Chondrocyte (in vitro differentiated cells): ENCODE data around the gene TBC1D14. TPM values are rescaled to one million over a fixed set of nuclear protein-coding genes. Genes with fewer than 3 reads are reported as not detected.

Experiments used
- DNase-seq: peaks from one replicate; pipeline ENCODE4 v3.0.0; 2021; ENCODE audit warnings: mixed read lengths, low spot score
- H3K27ac Mint-ChIP-seq: one replicate; pipeline ENCODE4 v1.8.0; 2021; ENCODE audit warnings: mild to moderate bottlenecking, moderate library complexity, mixed read lengths; ENCODE audit not compliant: unreplicated experiment
- H3K27me3 Mint-ChIP-seq: 2 replicates; pipeline ENCODE4 v1.8.0; 2021; ENCODE audit warnings: low read depth, mixed read lengths
- H3K36me3 Mint-ChIP-seq: 2 replicates; pipeline ENCODE4 v1.8.0; 2021; ENCODE audit warnings: low read depth, mixed read lengths
- H3K4me1 Mint-ChIP-seq: 2 replicates; pipeline ENCODE4 v1.8.0; 2021; ENCODE audit warnings: low read depth, mild to moderate bottlenecking, mixed read lengths
- H3K4me3 Mint-ChIP-seq: one replicate; pipeline ENCODE4 v1.8.0; 2021; ENCODE audit warnings: mild to moderate bottlenecking, moderate library complexity, mixed read lengths; ENCODE audit not compliant: unreplicated experiment
- H3K9me3 Mint-ChIP-seq: 2 replicates; pipeline ENCODE4 v1.8.0; 2021; ENCODE audit warnings: low read depth, mixed read lengths
- total RNA-seq: library from RNA; stranded (reverse); gene quantifications from 3 replicates; pipeline ENCODE4 v1.2.1, GENCODE V29; 2021
- TF ChIP-seq, protein P1 (sequence below): fragments of 200-600 bp; sonication (generic); IDR thresholded peaks from 2 replicates; pipeline ENCODE4 v1.5.0; 2021; ENCODE audit warnings: antibody characterized with exemption, mild to moderate bottlenecking, moderate library complexity

Gene TBC1D14
- total RNA-seq, 1 donor from 2014 or later: 25.2 TPM

DNA sequence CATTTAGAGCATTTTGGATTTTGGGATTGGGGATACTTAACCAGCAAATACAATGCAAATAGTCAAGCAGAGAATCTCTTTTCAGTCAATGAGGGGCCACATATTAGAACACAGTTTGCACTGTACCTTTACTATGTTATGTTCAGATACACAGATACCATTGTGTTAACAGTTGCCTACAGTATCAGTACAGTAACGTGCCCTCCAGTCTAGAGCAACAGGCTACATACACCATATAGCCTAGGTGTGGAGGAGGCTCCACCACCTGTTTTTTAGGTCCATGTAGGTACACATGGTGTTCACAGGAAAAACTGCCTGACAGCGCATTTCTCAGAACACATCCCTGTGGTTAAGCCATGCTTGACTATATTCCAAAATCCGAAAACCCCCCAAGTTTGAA, 149.2 kb downstream of the TBC1D14 start:
- Mint-ChIP-seq H3K27me3 (no peaks in the 10 kb centered on the region), H3K36me3 (peaks cover 19% of the 10 kb centered on the region), H3K27ac (no peak overlapping the region), H3K9me3 (no peaks in the 10 kb centered on the region), H3K4me3 (no peak overlapping the region), H3K4me1 (no peaks in the 10 kb centered on the region)
- TF ChIP-seq, protein P1, sequence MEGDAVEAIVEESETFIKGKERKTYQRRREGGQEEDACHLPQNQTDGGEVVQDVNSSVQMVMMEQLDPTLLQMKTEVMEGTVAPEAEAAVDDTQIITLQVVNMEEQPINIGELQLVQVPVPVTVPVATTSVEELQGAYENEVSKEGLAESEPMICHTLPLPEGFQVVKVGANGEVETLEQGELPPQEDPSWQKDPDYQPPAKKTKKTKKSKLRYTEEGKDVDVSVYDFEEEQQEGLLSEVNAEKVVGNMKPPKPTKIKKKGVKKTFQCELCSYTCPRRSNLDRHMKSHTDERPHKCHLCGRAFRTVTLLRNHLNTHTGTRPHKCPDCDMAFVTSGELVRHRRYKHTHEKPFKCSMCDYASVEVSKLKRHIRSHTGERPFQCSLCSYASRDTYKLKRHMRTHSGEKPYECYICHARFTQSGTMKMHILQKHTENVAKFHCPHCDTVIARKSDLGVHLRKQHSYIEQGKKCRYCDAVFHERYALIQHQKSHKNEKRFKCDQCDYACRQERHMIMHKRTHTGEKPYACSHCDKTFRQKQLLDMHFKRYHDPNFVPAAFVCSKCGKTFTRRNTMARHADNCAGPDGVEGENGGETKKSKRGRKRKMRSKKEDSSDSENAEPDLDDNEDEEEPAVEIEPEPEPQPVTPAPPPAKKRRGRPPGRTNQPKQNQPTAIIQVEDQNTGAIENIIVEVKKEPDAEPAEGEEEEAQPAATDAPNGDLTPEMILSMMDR: no peak
- DNase-seq: no peak

DNA sequence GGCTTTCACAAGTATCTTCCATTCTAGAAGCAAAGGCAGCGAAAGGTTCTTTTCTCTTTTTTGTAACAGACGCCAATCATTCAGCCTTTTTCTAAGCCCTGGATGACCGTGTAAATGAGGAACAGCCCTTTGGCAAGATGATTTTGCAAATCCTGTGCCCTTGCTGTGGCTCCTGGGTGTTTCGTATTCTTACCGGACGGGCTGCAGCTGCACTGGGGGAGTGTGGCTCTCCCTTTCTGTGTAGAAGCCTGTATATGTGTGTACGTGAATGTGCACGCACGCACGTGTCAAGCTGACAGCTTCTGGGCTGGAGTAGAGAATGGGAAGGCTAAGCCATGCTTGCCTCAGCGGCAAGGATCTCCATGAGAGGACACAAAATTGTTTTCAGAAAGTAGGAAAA, 150.0 kb downstream of the TBC1D14 start:
- H3K36me3 Mint-ChIP-seq: peaks cover 17% of the 10 kb centered on the region
- no peak for DNase-seq
- H3K27me3 Mint-ChIP-seq: no peaks in the 10 kb centered on the region
- no peaks in the 10 kb centered on the region for H3K9me3 Mint-ChIP-seq
- no peak overlapping the region for H3K4me3 Mint-ChIP-seq
- peak overlapping the region; percentile 36 for H3K27ac Mint-ChIP-seq
- no peaks in the 10 kb centered on the region for H3K4me1 Mint-ChIP-seq
- TF ChIP-seq, protein P1: no peak

DNA sequence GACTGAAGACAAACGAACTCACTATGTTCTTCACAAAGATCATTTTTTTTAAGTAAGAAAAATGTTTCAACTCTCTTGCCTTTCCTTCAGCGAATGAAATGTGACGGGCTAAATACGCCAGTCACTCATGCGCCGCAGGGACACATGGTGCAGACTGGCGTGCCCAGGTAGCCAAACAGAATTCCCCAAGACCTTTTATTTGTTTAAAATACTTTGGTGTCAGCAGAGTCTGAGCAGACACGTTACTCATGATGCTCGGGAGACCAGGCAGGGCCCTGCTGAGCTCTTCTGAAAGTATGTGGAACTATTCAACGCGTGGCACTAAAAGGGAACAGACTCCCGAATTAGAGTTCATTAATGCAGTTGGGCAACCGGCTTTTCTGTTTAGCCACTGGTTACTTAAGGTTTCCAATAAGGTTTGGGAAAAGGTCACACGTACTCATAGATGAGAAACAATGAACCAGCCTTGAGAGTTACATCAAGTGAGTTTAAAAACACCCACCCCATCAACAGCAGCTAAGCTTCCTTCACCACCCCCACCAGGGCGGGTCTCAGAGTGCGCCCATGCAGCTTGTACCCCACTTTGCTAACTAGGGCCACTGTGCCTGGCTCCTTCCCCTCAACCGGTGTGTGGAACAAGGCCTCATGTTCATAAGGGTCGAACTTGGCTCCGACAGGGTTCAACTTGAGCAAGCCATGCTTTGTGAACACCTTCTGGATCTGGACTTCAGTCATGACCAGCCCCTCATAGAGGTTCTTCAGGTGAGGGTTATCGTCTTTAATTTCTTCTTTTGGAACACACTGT, 150.9 kb downstream of the TBC1D14 start:
- H3K36me3 Mint-ChIP-seq: peaks cover 14% of the 10 kb centered on the region
- H3K9me3 Mint-ChIP-seq: no peaks in the 10 kb centered on the region

DNA sequence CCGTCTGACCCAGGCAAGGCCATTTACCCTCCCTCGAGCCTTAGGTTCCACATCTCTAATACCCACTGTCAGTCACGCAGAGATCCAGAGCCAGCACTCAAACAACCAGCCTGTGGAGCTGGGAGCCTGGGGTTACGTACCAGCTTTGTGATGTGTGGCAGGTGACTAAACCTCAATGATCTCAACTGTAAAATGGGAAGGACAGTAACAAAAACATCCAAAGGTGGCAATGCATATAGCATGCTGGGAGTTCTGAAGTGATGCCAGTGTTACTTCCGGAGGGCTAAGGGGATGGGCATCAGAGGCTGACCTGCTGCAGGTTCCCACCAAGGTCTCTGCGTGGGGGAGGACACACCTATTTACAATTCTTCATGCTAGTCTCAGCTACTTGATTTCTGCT, 152.2 kb downstream of the TBC1D14 start:
- Mint-ChIP-seq H3K9me3 (no peaks in the 10 kb centered on the region), H3K36me3 (peaks cover 12% of the 10 kb centered on the region), H3K27ac (no peak overlapping the region), H3K4me1 (peaks cover 18% of the 10 kb centered on the region), H3K27me3 (no peaks in the 10 kb centered on the region), H3K4me3 (no peak overlapping the region)
- no peak for DNase-seq
- TF ChIP-seq, protein P1: no peak

More for the DNA sequence above, 150.9 kb downstream of the TBC1D14 start:
- no peaks in the 10 kb centered on the region for H3K27me3 Mint-ChIP-seq
- peak overlapping the region; percentile 45 for H3K27ac Mint-ChIP-seq
- no peak overlapping the region for H3K4me3 Mint-ChIP-seq
- DNase-seq: no peak
- peaks cover 5% of the 10 kb centered on the region for H3K4me1 Mint-ChIP-seq
- TF ChIP-seq, protein P1: no peak

DNA sequence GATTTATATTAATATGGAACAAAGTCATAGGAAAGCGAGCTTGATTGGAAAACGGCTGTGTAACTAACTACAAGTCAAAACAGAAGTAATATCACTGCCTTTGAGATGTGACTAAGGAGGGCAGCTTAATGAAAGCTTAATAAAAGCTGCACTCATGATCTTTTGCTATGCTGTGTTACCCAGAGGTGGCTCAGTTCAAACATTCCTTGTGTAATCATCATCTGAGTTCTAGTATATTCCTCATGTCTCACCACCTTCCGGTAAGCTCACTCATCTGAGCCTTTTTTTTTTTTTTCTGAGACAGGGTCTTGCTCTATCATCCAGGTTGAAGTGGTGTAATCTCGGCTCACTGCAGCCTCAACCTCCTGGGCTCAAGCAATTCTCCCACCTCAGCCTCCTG, 153.2 kb downstream of the TBC1D14 start:
- H3K27me3 Mint-ChIP-seq: no peaks in the 10 kb centered on the region
- peaks cover 10% of the 10 kb centered on the region for H3K36me3 Mint-ChIP-seq
- TF ChIP-seq, protein P1: no peak
- H3K27ac Mint-ChIP-seq: no peak overlapping the region
- H3K4me3 Mint-ChIP-seq: no peak overlapping the region
- peaks cover 23% of the 10 kb centered on the region for H3K4me1 Mint-ChIP-seq
- no peaks in the 10 kb centered on the region for H3K9me3 Mint-ChIP-seq
- DNase-seq: no peak
